AML-193 (cell line): ENCODE results near the gene ALDH3B1.
A peak's percentile ranks its signal among the peaks of the same experiment; 100 is the strongest.

Source experiments
- DNase-seq, 2 experiments: peaks; one replicate each; lab custom pipeline; 2025; lab: John Stamatoyannopoulos, UW

The ALDH3B1 gene

DNA sequence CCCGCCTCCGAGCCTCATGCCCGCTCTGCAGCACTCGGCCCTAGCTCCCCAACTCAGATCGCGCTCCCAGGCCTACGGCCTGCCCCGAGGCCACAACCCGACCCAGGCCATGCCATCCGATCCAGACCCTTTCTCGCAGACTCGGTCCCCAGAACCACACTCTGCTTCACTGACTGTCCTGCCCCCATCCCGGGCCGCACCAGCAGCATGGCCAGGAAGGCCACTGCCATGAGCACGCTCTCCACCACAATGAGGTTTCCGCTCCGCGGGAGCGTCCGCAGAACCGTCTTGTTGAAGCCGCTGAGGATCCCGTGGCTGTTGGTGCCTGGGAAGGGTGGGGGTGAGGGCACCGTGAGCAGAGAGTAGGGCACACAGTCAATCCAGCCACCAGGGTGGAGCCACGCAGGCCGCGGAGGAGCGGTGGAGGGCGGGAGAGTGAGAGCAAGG is 12.6 kb upstream of the ALDH3B1 start:
- DNase-seq = no peak

GRCh38 chr11:67998150-67999045 is 11.7 kb upstream of the ALDH3B1 start:
- DNase-seq = no peak

DNA sequence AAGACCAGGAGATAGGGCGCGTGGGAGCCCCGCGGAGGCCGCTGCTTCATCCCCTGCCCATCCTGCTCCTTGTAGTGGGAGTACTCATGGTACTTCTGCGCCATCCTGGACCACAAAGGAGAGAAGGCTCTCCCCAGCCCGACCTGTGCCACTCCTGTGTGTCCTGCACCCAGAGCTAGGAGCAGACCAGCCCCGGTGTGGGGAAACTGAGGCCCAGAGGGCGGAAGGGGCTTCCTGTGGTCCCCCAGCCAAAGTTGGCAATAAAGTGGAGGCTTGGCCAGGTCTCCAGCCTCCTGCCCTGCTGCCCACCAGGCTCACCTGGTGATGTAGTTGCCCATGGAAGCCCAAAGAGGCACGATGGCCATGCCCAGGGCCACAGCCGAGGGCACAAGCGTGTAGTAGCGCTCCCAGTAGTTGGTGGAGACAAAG is 10.9 kb upstream of the ALDH3B1 start:
- DNase-seq = no peak

GRCh38 chr11:67999704-68000103 is 10.4 kb upstream of the ALDH3B1 start:
- DNase-seq = no peak

GRCh38 chr11:68002575-68002937 is 7.6 kb upstream of the ALDH3B1 start:
- DNase-seq = peak; percentile 92 to 93

- no peak for DNase-seq
These were observed 6.9 kb upstream of the ALDH3B1 start for GRCh38 chr11:68002938-68003845.

DNA sequence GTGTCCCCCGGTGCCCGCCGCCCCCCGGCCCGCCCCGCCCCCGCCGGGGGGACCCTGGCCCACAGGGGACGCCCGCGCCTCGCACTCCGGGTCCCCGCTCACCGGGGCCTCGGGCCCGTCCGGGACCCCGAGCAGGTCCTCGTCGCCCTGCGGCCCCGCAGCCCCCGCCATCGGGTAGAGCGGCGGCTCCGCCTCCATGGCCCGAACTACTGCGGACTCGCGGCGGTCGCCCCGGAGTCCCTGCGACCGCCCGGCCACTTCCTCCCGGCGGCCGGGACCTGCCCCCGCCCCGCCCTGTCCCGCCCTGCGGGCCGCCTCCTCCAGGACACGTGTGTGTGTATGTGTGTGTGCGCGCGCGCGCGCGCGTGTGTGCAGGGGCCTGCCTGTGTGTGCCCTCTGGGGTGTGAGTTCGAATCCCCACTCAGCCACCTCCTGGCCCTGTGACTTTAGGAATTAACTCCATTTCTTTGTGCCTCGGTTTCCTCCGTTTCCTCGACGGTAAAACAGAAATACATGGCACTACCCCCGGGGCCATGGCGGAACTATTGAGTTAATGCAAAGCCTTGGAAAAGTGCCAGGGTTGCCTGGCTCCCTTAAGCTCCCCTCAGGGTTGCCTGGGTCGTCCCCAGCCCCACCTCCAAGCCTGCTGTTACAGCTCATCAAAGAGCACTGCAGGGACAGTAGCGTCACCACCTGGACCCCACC is 6.1 kb upstream of the ALDH3B1 start, which contains the start of gene UNC93B1:
Gene UNC93B1, minus strand, starts transcription at position 252 of the 705 bp plus-strand sequence. Its CDS starts 54 bp downstream, at position 198.
- peak; percentile 70 to 76 for DNase-seq

DNA sequence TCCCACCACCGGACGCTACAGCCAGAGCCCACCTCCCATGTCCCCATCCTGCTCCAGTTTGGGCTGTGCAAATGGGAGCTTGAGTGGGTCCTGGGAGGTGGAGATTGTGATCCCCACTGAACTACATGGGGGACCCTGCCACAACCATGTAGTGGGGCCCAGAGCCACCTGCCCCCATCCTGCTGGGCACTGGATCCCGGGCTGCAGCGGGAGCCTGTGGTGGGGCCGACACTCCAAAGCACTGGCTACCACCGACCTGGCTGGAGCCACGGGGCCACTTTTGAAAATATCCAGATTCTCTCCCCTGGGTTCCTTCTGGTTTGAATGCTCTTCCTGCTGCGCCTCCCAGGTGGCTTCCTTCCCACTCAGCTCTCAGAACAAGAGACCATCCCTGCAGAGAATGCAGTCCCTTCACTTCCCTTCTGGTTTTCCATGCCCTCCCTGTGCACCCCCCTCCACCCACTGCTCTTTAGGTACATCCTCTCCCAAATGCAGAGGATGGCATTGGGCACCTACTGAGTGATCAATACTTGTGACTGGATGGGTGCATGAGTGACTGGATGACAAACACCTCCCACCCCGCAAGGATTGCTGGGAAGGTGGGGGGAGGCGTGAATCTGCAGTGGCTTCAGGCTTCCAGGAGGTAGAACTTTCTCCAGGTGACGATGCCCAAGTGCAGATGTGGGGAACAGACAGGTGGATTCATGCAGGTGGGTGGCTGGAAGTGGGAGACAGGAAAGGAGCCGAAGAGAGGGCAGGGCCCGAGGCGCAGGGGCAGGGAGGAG is 5.4 kb upstream of the ALDH3B1 start:
- no peak for DNase-seq

DNA sequence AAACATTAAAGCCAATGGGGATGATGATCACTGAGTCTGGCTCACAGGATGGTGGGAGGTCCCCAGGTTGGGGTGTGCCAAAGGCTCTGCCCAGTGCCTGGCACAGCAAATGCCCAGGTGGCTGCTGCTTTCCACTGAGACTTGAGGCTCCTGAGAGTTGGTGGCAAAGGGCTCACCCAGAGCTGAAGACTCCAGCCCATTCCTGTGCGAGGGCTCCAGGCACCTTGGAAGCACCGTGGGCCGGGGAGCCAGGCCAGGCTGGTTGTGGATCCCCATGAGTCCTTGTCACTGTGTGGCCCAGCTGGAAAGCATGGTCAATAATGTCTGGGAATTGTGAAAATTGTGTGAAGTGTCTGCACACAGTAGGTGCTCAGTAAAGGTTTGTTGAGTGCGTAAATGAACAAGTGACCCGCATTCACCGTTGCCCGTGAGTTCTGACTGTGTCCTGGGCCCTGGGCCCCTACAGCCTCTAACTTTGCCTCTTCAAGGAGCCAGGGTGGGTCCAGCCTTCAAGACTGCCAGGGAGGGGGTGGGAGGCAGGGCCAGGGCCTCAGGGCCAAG is 3.4 kb upstream of the ALDH3B1 start:
- DNase-seq = no peak

GRCh38 chr11:68007498-68008380 is 2.4 kb upstream of the ALDH3B1 start:
- no peak for DNase-seq

DNA sequence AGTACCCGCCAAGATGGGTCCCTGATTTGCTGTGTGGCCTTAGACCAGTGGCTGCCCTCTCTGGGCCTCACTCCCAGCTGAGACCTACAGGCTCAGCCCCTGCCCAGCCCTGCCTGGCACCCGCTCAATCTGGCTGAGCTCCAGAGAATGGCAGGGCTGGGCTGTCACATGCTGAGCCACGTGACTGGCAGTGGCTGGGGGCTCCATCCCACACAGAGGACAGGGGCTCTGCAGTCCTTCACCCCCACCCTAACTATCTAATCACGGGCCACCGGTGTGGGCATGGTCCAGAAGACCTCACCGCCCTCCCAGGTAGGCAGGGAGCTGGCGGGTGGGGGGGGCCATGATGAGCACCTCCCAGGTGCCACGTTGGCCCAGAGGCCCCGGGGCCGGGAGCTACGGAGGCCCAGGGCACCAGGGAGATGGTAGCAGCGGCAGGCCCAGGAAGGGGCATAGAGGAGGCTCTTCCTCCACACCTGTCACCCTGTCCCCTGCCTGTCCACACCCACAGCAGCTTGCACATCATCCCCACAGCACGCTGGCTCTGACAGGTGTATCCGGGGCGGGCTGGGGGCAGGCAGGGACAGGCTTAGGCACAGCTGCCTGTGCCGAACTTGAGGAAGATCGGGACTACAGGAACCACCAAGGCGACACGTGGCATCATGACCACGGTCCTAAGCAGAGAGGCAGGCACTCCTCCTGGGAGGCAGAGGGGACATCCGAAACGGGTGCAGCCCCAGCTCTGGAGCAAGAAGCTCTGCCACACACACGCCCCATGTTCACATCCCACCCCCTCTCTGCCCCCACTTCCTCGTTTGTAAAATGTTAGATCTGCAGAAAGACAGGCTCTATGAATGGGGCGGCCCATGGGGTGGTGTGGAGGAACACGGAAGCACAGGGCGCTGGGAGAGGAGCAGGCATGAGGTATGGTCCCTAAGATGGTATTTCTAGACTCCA is 1.5 kb upstream of the ALDH3B1 start:
- no peak for DNase-seq

GRCh38 chr11:68009391-68010089 is 587 bp upstream of the ALDH3B1 start:
- DNase-seq = peak; percentile 72 to 80

- DNase-seq = peak; percentile 22 to 47
These were observed 1.2 kb downstream of the ALDH3B1 start for GRCh38 chr11:68011051-68011943.

GRCh38 chr11:68012044-68012842 is 2.1 kb downstream of the ALDH3B1 start:
- peak; percentile 28 to 38 for DNase-seq

- no peak for DNase-seq
These were observed 2.9 kb downstream of the ALDH3B1 start for GRCh38 chr11:68012843-68013610.
